HT1080 (cell line): ENCODE results near the gene FBXO46. TPM values are rescaled to one million over a fixed set of nuclear protein-coding genes. Genes with fewer than 3 reads are reported as not detected.
"Not testable (repeated sequence)": the region's sequence is repeated elsewhere in the genome, so short reads cannot be mapped to it uniquely, and the experiment has no call there.

Experiments
- DNase-seq: peaks from one replicate; pipeline ENCODE4 v3.0.0-alpha.2; 2015; ENCODE audit warnings: low read depth
- small RNA-seq: library from RNA; depleted of rRNA; stranded (forward); fragments of <200 nt; gene quantifications from one replicate; pipeline ENCODE3, GENCODE V24; 2014
- total RNA-seq: library from RNA; depleted of rRNA; stranded (reverse); fragments of >200 nt; shearing (Covaris generic); gene quantifications from 2 replicates; pipeline ENCODE4 v1.2.3, GENCODE V29; 2014; rRNA removed

Gene FBXO46
- total RNA-seq, 1 experiment from 2014 or later: 14.2 TPM

DNA sequence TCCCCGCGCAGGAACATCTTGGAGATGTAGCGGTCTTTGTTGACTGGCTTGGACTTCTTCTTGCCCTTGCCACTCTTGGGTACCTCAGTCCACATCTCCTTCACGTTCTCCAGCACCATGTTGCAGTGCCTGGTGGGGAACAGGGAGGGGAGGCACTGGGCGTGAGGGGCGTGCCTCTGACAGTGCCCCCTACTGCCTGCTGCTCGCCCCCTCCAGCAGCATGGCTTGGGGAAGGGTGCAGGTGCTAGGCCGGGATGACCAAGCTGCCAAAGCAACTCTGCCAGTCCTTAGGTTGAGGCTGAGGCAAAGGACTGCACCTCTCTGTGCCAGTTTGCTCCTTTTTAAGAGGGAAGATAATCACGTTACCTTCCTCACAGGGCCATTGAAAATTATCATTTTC is 43.1 kb downstream of the FBXO46 start:
- DNase-seq: no peak

DNA sequence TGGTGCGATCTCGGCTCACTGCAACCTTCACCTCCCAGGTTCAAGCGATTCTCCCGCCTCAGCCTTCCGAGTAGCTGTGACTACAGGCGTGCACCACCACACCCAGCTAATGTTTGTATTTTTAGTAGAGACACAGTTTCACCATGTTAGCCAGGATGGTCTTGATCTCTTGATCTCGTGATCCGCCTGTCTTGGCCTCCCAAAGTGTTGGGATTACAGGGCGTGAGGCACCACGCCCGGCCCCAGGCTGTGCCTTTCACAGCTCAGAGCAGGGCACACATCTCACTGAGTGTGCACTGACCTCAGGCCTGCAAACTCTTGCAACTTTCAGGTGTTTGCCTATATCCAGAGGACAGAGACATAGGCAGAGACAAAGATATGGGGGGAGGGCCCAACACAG is 45.7 kb downstream of the FBXO46 start:
- DNase-seq: not testable (repeated sequence)

DNA sequence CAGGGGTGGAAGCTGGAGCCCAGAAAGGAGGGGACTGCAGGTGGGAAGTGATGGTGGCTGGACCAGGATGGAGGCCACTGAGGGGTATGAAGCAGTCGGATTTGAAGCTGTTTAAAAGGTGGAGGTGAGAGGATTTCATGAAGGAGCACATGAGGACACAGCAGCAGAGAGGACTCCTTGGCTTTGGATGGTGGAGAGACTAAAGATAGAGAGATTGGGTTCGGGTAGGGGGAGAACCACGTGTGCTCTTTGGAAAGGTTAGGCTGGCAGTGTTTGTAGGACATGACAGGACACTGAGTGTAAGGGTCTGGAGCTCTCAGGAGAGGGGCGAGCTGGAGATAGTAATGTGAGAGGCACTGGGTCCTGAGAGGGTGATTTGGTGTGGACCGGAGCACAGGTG is 47.8 kb downstream of the FBXO46 start:
- no peak for DNase-seq

DNA sequence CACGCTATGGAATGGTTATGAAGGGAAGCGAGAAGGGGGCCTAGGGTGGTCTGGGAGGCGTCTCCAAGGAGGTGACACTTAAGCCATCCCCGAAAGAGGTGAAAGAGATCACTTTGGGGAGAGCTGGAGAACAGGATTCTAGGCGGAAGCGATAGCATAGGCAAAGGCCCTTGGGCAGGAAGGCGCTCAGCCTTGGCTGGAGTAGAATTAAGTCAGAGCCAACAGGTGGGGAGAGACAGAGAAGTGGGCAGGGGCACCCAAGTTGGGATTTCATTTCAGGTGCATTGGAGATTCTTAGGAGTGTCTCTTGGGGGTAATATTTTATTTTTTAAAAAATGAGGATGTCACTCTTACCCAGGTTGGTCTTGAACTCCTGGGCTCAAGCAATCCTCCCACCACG is 48.6 kb downstream of the FBXO46 start:
- no peak for DNase-seq

DNA sequence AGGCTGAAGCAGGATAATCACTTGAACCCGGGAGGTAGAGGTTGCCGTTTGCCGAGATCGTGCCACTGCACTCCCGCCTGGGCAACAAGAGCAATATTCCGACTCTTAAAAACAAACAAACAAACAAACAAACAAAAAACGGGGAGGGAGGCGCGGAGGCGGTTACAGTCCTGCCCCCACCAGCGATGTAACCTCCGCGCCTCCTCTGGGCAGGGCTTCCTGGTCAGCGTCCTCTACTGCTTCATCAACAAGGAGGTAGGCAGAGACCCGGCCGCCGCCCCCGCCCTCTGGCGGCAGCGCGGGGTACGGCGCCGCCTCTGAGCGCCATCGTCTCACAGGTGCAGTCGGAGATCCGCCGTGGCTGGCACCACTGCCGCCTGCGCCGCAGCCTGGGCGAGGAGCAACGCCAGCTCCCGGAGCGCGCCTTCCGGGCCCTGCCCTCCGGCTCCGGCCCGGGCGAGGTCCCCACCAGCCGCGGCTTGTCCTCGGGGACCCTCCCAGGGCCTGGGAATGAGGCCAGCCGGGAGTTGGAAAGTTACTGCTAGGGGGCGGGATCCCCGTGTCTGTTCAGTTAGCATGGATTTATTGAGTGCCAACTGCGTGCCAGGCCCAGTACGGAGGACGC is 49.2 kb downstream of the FBXO46 start:
- peak; percentile 90 for DNase-seq

DNA sequence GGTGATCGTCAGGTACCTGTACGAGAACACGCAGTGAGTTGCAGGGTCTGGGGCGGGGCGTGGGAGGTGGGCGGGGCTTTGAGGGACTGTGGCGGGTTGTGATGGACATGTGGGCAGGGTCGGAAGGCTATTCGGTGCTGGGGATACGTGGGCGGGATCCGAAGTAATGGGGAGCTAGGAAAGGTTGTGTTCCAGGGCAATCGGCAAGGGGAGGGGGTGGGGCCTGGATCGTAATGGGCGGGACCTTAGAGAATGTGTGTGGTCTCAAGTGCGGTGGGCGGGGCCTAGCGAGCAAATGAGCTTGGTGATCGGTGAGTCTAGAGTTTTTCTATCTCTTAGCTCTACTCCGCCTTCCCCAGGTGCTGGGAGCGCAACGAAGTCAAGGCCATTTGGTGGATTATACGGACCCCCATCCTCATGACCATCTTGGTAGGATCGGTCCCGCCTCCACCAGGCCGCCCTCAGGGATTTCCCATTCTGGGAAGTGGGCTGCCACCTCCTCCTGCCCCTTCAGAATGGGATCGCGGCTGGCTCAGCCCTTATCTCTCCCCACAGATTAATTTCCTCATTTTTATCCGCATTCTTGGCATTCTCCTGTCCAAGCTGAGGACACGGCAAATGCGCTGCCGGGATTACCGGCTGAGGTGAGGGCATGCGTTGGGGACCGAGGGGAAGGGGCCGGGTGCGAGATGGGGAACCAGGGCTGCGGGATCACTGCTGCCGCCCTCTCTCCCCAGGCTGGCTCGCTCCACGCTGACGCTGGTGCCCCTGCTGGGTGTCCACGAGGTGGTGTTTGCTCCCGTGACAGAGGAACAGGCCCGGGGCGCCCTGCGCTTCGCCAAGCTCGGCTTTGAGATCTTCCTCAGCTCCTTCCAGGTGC is 53.1 kb downstream of the FBXO46 start:
- no peak for DNase-seq

DNA sequence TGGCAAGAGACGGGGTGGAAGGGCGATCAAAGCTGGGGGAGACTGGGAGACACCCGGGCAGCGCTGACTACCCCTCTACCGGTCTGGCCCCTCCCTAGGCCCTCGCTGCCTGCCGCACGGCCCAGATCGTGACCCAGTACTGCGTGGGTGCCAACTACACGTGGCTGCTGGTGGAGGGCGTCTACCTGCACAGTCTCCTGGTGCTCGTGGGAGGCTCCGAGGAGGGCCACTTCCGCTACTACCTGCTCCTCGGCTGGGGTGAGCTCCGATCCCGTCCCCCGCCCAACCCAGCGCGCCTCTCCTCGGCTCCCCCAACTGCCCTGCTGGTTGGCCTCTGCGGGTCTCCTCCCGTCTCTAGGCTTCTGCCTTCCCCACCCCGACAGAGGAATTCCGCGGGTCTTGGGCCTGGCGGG is 53.8 kb downstream of the FBXO46 start:
- no peak for DNase-seq

DNA sequence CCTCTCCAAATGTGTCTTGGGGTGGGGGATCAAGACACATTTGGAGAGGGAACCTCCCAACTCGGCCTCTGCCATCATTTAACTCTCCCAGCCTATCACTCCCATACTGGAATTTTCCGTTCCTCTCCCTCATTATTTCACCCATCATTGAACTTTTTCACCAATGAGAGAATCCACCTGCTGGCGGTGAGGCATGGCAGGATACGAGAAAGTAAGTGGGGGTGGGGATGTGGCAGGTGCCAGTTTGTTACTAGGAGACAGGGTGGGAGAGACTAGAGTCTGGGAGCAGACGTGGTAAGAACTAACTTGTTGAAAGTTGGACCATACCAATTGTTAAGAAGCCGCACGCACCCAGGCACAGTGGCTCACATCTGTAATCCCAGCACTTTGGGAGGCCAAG is 55.8 kb downstream of the FBXO46 start:
- no peak for DNase-seq

DNA sequence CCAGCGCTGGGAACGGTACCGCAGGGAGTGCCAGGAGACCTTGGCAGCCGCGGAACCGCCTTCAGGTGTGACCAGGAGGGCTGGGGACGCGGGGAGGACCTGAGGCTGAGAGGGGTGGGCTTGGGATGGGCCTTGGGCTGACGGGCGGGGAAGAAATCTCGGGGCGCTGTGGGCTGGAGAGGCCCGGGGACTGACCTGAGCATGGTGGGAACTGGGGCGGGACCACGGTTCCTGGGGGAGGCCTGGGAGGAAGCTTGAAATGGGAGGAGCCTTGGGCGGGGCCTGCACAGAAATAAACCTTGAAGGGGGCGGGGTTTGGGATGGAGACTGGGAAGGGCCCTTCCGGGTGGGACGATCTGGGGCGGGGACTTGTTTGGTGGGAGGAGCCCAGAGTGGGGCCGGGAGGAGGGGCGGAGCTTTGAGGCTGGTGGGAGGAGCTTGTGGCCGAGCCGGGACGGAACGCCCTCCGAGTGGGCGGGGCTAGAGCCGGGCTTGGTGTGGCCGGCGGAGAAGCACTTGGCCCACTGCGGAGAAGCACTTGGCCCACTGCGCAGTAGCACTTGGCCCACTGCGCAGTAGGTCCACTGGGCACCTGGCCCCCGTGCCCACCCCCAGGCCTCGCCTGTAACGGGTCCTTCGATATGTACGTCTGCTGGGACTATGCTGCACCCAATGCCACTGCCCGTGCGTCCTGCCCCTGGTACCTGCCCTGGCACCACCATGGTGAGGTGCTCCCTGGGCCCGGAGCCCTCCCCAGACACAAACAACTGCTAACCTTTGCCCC is 59.8 kb downstream of the FBXO46 start:
- DNase-seq: no peak

DNA sequence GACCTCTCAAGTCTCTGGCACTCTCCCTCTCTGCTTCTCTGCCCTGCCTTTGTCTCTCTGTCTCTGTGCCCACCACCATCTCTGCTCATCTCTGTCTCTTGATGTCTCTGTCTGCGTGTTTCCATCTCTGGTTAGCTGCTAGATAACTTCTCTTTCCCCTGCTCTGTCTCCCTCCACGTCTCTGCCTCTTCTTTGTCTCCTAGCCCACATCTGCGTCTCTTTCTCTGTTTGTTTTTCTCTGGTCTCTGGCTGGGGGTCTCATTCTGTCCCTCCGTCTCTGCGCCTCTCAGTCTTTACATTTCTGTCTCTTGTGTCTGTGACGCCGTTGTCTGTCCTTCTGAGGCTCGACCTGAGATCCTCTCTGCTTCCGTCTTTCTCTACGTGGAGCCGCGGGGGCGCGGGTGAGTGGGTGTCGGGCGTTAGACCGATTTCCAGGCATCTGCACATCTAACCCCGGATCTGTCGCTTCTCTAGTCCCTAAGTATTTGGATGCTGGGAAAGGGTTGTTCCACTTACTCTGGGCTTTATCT is 62.3 kb downstream of the FBXO46 start:
- no peak for DNase-seq

DNA sequence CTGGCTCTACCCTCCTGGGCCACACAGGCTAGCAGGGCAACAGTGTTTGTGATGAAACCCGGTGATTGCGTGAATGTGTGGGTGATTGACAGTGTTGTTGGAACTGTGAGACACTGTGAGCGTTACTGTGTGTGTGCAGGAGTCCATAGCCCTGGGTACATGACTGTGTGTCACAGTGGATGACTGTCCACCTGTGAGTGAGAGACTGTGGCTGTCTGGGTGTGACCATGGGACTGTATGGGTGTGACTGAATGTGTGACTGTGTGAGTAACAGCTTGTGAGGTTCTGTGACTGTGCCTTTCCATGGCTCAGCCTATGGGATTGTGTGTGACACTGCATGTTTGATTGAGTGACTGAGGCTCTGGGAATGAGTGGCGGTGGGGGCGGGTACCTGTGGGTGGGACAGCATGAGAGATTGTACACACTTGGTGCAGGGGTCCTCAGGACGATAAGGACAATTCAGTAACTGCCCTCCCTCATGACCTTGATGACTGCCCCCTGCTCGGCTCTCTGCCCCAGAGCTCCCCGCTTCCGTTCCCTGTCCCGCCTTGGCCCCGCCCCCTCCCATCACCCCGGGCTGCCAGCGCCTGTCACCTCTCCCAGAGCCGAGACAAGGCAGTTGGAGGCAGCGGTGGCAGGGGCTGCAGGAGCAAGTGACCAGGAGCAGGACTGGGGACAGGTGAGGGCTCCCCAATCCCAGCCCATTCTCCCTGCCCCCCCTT is 62.9 kb downstream of the FBXO46 start, which contains the start of gene GIPR:
Gene GIPR (plus strand): TSS at position 602 of the 722 bp plus-strand sequence. CDS start 1,300 bp downstream, outside the sequence.
- DNase-seq: peak; percentile 58

DNA sequence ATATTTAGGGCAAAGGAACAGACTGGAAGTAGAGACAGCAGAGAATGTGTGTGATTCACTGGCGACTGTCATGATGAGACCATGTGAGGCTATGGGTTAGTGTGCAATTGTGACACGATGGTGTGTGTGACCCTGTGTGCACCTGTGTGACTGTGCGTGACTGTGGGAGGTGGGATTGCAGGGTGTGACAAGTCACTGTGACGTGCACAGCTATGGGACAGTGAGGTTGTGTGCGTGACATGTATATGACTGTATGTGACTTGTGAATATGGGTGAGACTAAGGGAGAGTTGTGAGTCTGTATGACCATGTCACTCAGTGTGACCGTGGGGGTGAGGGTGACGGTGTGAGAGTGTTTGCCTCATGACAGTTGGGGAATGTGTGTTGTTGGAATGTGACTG is 66.1 kb downstream of the FBXO46 start:
- no peak for DNase-seq

DNA sequence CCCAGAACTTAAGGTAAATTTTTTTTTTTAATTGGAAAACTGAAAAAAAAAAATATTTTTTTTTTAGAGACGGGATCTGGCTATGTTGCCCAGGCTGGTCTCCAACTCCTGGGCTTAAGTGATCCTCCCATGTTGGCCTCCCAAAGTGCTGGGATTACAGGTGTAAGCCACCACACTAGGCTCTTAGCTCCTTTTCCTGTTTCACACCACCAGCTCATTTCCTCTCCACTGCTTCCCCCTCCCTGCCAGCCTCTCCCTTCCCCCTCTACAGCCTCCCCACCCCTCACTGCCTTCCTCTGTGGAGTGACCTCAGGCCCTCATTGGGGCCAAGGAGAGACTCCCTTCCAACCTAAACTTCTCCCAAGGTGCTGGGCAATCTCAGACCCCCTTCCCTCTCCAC is 66.9 kb downstream of the FBXO46 start:
- DNase-seq: no peak

DNA sequence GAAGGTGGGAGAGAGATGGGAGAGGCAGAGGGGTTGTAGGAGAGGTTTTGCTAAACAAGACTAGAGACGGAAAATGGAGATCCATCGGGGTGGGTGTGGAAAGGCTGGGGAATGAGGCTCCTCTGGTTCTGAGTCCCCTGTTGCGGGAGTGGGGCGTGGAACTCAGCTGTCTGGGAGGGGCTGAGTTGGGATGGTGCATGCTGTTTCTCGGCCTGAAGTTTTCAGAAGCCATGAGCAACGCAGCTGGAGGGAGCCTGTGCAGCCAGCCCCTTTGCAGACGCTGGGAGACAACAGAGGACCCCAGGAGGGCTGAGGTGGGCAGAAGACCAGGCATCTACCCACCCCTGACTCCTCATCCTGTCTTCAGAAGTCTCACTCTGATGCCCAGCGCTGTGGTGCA is 70.1 kb downstream of the FBXO46 start:
- no peak for DNase-seq

Small RNA genes within 50 kb of the gene (small RNA-seq; reads per million reads assigned to genes)
- gene MIR642A: not detected

Other genes with a start within 250 kb of the FBXO46 start
- 12.9 and 13.7 TPM in 2 replicates for gene RTN2, start 233.8 kb downstream of the FBXO46 start, total RNA-seq
- 0.34 and 2.9 TPM in 2 replicates for gene PPM1N, start 232.5 kb downstream of the FBXO46 start, total RNA-seq
- gene VASP, start 223.4 kb downstream of the FBXO46 start, total RNA-seq: 248 and 269 TPM in 2 replicates
- gene OPA3, start 146.1 kb downstream of the FBXO46 start, total RNA-seq: 12.4 and 14.3 TPM in 2 replicates
- 0.03 and 0.10 TPM in 2 replicates for gene GPR4, start 128.7 kb downstream of the FBXO46 start, total RNA-seq
- gene EML2, start 91.5 kb downstream of the FBXO46 start, total RNA-seq: 18.8 and 28.4 TPM in 2 replicates
- 0.07 and 0.23 TPM in 2 replicates for gene GIPR, start 62.7 kb downstream of the FBXO46 start, total RNA-seq
- 612 and 1,194 TPM in 2 replicates for gene SNRPD2, start 38.9 kb downstream of the FBXO46 start, total RNA-seq
- gene QPCTL, start 38.2 kb downstream of the FBXO46 start, total RNA-seq: 16.9 and 20.9 TPM in 2 replicates
- 0.07 and 0.37 TPM in 2 replicates for gene MEIOSIN, start 2.5 kb upstream of the FBXO46 start, total RNA-seq
- 7.7 and 10.2 TPM in 2 replicates for gene SIX5, start 38.4 kb upstream of the FBXO46 start, total RNA-seq
- gene DMPK, start 51.6 kb upstream of the FBXO46 start, total RNA-seq: 7.0 and 10.1 TPM in 2 replicates
- gene DMWD, start 61.9 kb upstream of the FBXO46 start, total RNA-seq: 35.9 and 44.3 TPM in 2 replicates
- 0.13 TPM in 1 of 2 replicates, not detected in the other for gene RSPH6A, start 84.4 kb upstream of the FBXO46 start, total RNA-seq
- gene SYMPK, start 132.3 kb upstream of the FBXO46 start, total RNA-seq: 73.4 and 89.3 TPM in 2 replicates
- gene FOXA3, start 133.4 kb upstream of the FBXO46 start, total RNA-seq: 2.2 and 2.8 TPM in 2 replicates
- gene IRF2BP1, start 155.2 kb upstream of the FBXO46 start, total RNA-seq: 57.1 and 57.4 TPM in 2 replicates
- gene MYPOP, start 171.7 kb upstream of the FBXO46 start, total RNA-seq: 2.2 and 4.4 TPM in 2 replicates
- gene NANOS2, start 183.9 kb upstream of the FBXO46 start, total RNA-seq: not detected in 2 replicates
- gene NOVA2, start 243.0 kb upstream of the FBXO46 start, total RNA-seq: 0.47 and 0.59 TPM in 2 replicates